ACC112 (cell line): ENCODE measurements around the gene NR6A1.

Source experiments
- H2AFZ ChIP-seq: fragments of 200-600 bp; sonication (generic); one replicate; pipeline ENCODE4 v1.6.0; 2017; ENCODE audit warnings: antibody characterized with exemption, low read length; ENCODE audit not compliant: unreplicated experiment
- H3K27ac ChIP-seq: fragments of 200-600 bp; sonication (generic); 2 replicates; pipeline ENCODE4 v1.5.1; 2014; ENCODE audit warnings: low read depth, mild to moderate bottlenecking, antibody characterized with exemption, low read length, moderate library complexity
- H3K27me3 ChIP-seq: fragments of 200-600 bp; sonication (generic); 2 replicates; pipeline ENCODE4 v1.6.1; 2014; ENCODE audit warnings: mild to moderate bottlenecking, antibody characterized with exemption, low read length, moderate library complexity, mixed read lengths; ENCODE audit not compliant: insufficient read depth
- H3K36me3 ChIP-seq: fragments of 200-600 bp; sonication (generic); 2 replicates; pipeline ENCODE4 v1.6.1; 2016; ENCODE audit warnings: mild to moderate bottlenecking, antibody characterized with exemption, low read length, moderate library complexity, mixed read lengths; ENCODE audit not compliant: insufficient read depth
- H3K4me1 ChIP-seq: fragments of 200-600 bp; sonication (generic); one replicate; pipeline ENCODE4 v1.6.1; 2016; ENCODE audit warnings: low read length, mixed read lengths; ENCODE audit not compliant: insufficient read depth, unreplicated experiment, control insufficient read depth
- H3K4me3 ChIP-seq: fragments of 200-600 bp; sonication (generic); 2 replicates; pipeline ENCODE4 v1.5.1; 2014; ENCODE audit warnings: mild to moderate bottlenecking, low read depth, low read length
- H3K79me2 ChIP-seq: fragments of 200-600 bp; sonication (generic); one replicate; pipeline ENCODE4 v1.6.0; 2016; ENCODE audit warnings: low read length; ENCODE audit not compliant: control insufficient read depth, unreplicated experiment, insufficient read depth

Gene NR6A1

GRCh38 chr9:124594673-124595072 lies 176.4 kb downstream of the NR6A1 start:
- H3K27ac ChIP-seq: no peak overlapping the region
- no peaks in the 10 kb centered on the region for H3K79me2 ChIP-seq
- H3K4me3 ChIP-seq: no peak overlapping the region
- peaks cover 23% of the 10 kb centered on the region for H3K27me3 ChIP-seq
- H3K4me1 ChIP-seq: no peaks in the 10 kb centered on the region
- H3K36me3 ChIP-seq: no peaks in the 10 kb centered on the region
- H2AFZ ChIP-seq: no peak overlapping the region

GRCh38 chr9:124594225-124594624 lies 176.9 kb downstream of the NR6A1 start:
- Histone ChIP-seq H3K27ac (no peak overlapping the region), H3K36me3 (no peaks in the 10 kb centered on the region), H3K4me3 (no peak overlapping the region), H3K4me1 (no peaks in the 10 kb centered on the region), H3K79me2 (no peaks in the 10 kb centered on the region), H2AFZ (no peak overlapping the region), H3K27me3 (peaks cover 23% of the 10 kb centered on the region)

- no peaks in the 10 kb centered on the region for H3K36me3 ChIP-seq
- H3K27me3 ChIP-seq: peaks cover 23% of the 10 kb centered on the region
- H3K4me1 ChIP-seq: no peaks in the 10 kb centered on the region
- no peak overlapping the region for H3K27ac ChIP-seq
- H3K4me3 ChIP-seq: no peak overlapping the region
- no peaks in the 10 kb centered on the region for H3K79me2 ChIP-seq
- H2AFZ ChIP-seq: no peak overlapping the region
Observed at GRCh38 chr9:124593651-124594058, 177.5 kb downstream of the NR6A1 start.

- no peak overlapping the region for H2AFZ ChIP-seq
- H3K4me1 ChIP-seq: no peaks in the 10 kb centered on the region
- H3K79me2 ChIP-seq: no peaks in the 10 kb centered on the region
- H3K36me3 ChIP-seq: no peaks in the 10 kb centered on the region
- peaks cover 23% of the 10 kb centered on the region for H3K27me3 ChIP-seq
- no peak overlapping the region for H3K27ac ChIP-seq
- H3K4me3 ChIP-seq: no peak overlapping the region
Observed at GRCh38 chr9:124593200-124593599, 177.9 kb downstream of the NR6A1 start.

GRCh38 chr9:124590889-124591641 lies 180.0 kb downstream of the NR6A1 start:
- Histone ChIP-seq H3K27me3 (peaks cover 15% of the 10 kb centered on the region), H3K27ac (no peak overlapping the region), H3K4me1 (no peaks in the 10 kb centered on the region), H3K79me2 (no peaks in the 10 kb centered on the region), H3K36me3 (no peaks in the 10 kb centered on the region), H2AFZ (no peak overlapping the region), H3K4me3 (no peak overlapping the region)

- Histone ChIP-seq H3K27me3 (no peaks in the 10 kb centered on the region), H3K79me2 (no peaks in the 10 kb centered on the region), H2AFZ (no peak overlapping the region), H3K4me3 (no peak overlapping the region), H3K27ac (no peak overlapping the region), H3K36me3 (no peaks in the 10 kb centered on the region), H3K4me1 (no peaks in the 10 kb centered on the region)
Observed at GRCh38 chr9:124584631-124585030, 186.5 kb downstream of the NR6A1 start.

- no peaks in the 10 kb centered on the region for H3K79me2 ChIP-seq
Observed at GRCh38 chr9:124583134-124583533, 188.0 kb downstream of the NR6A1 start.

GRCh38 chr9:124580186-124580585 lies 190.9 kb downstream of the NR6A1 start:
- H3K79me2 ChIP-seq: no peaks in the 10 kb centered on the region
- H3K27ac ChIP-seq: no peak overlapping the region
- no peaks in the 10 kb centered on the region for H3K27me3 ChIP-seq
- no peak overlapping the region for H3K4me3 ChIP-seq
- no peaks in the 10 kb centered on the region for H3K36me3 ChIP-seq
- H2AFZ ChIP-seq: no peak overlapping the region
- peaks cover 1% of the 10 kb centered on the region for H3K4me1 ChIP-seq

More at GRCh38 chr9:124583134-124583533, 188.0 kb downstream of the NR6A1 start:
- Histone ChIP-seq H3K4me3 (no peak overlapping the region), H3K4me1 (no peaks in the 10 kb centered on the region), H2AFZ (no peak overlapping the region), H3K27me3 (no peaks in the 10 kb centered on the region), H3K27ac (no peak overlapping the region), H3K36me3 (no peaks in the 10 kb centered on the region)

GRCh38 chr9:124576751-124577150 lies 194.4 kb downstream of the NR6A1 start:
- no peaks in the 10 kb centered on the region for H3K36me3 ChIP-seq
- no peaks in the 10 kb centered on the region for H3K79me2 ChIP-seq
- no peak overlapping the region for H3K4me3 ChIP-seq
- no peak overlapping the region for H2AFZ ChIP-seq
- H3K4me1 ChIP-seq: peaks cover 11% of the 10 kb centered on the region
- no peak overlapping the region for H3K27ac ChIP-seq
- no peaks in the 10 kb centered on the region for H3K27me3 ChIP-seq

GRCh38 chr9:124574534-124575375 lies 196.4 kb downstream of the NR6A1 start:
- peak overlapping the region; percentile 17 for H2AFZ ChIP-seq
- H3K4me3 ChIP-seq: no peak overlapping the region
- no peaks in the 10 kb centered on the region for H3K27me3 ChIP-seq
- peaks cover 11% of the 10 kb centered on the region for H3K4me1 ChIP-seq
- H3K27ac ChIP-seq: peak overlapping the region; percentile 24; the same call in 1 of the 2 replicates
- no peaks in the 10 kb centered on the region for H3K79me2 ChIP-seq
- H3K36me3 ChIP-seq: no peaks in the 10 kb centered on the region
